Esophagus muscularis mucosa (tissue), 4 donors: ENCODE measurements around the gene RNF145.

Experiments
- CTCF ChIP-seq, 3 experiments: fragments of 200-600 bp in 2 of 3; fragments of 450-650 bp in 1 of 3; sonication (generic) in 2 of 3; IDR thresholded peaks; one replicate each; pipeline ENCODE4 v1.5.1; 2017 to 2019; ENCODE audit warnings: antibody characterized with exemption in 3 of 3, mild to moderate bottlenecking in 2 of 3, moderate library complexity in 1 of 3
- EP300 ChIP-seq: sonication (generic); formaldehyde crosslinking; IDR thresholded peaks from one replicate; pipeline ENCODE4 v1.6.1; 2017; ENCODE audit warnings: antibody characterized with exemption
- POLR2AphosphoS5 ChIP-seq, 2 donors: sonication (generic); formaldehyde crosslinking; IDR thresholded peaks; one replicate each; pipeline ENCODE4 v1.6.1; 2017; ENCODE audit warnings: antibody characterized with exemption in 2 of 2

DNA sequence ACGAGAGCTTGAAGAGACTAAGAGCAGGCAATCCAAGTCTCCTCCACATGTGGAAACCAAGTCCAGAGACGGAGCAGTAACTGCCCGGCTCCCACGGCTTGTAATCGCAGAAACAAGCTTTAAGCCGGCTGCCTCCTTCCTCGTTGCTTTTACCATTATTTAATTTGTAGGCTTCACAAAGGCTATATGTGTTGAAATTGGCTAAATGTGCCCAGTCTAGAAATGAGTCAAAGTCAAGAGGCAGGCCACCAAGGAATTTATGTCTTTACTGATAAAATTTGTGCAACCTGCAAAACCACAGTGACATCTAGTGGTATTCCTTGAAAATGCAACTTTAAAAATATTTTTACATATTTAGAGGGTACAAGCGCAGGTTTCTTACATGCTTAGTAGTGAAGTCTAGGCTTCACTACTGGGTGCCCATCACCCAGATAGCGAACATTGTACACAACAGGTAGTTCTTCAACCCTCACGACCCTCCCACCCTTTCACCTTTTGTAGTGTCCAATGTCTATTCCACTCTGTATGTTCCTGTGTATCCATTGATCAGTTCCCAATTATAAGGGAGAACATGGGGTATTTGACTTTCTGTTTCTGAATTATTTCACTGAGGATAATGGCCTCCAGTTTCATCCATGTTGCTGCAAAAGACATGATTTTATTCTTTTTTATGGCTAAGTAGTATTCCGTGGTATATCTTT, 76.2 kb downstream of the RNF145 start:
- peak; percentile 67 to 84 (median 84) for TF ChIP-seq CTCF (IDR thresholded peaks at IDR 0.05)
- TF ChIP-seq EP300, result no peak
- TF ChIP-seq POLR2AphosphoS5 (IDR thresholded peaks at IDR 0.05), result no peak
